Activated CD8-positive, alpha-beta memory T cell treated with anti-CD3 and anti-CD28 coated beads, Interleukin-2, amount 50 U/mL, for 1 hour (primary cell): ENCODE measurements around the gene ZNF512.
"Not testable (repeated sequence)": the region's sequence is repeated elsewhere in the genome, so short reads cannot be mapped to it uniquely, and the experiment has no call there.

Experiments used
- DNase-seq: peaks from one replicate; pipeline ENCODE4 v3.0.0-alpha.2; 2020; ENCODE audit errors: extremely low read depth

Gene ZNF512

DNA sequence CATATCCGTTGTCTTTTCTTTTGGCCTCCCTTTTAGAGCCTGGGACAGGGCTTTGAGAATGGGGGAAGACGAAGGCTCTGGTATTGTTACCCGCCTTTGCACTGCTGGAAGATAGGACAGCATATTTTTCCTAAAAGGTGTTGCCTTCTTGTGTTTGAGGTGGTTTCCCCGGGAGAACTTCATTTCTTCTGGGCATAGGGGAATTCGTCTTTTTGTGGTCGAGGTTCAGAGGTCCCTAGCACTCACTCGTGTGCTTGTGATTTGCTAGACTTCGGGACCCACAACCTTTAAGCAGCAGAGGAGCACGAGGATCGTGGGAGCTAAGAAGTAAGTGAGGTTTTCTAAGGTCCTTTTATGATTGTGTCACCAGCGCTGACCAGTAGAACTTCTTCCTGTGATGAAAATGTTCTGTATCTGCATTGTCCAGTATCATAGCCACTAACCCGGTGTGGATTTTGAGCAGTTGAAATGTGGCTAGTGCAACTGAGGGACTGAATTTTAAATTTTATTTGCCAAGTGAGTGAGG, 611 bp downstream of the ZNF512 start:
- no peak for DNase-seq

GRCh38 chr2:27584597-27584996, 1.8 kb downstream of the ZNF512 start:
- no peak for DNase-seq

DNA sequence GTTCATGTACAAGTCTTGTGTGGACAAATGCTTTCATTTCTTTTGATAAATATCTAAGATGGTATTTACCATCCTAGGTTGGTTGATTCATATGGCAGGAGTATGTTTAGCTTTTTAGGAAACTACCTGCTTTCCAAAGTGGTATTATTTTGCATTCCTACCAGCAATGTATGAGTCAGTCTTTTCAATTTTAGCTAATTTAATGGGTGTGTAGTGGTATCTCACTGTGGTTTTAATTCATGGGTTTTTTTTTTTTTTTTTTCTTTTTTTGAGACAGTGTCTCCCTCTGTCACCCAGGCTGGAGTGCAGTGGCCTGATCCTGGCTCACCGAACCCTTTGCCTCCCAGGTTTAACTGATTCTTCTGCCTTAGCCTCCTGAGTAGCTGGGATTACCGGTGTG, 4.2 kb downstream of the ZNF512 start:
- no peak for DNase-seq

DNA sequence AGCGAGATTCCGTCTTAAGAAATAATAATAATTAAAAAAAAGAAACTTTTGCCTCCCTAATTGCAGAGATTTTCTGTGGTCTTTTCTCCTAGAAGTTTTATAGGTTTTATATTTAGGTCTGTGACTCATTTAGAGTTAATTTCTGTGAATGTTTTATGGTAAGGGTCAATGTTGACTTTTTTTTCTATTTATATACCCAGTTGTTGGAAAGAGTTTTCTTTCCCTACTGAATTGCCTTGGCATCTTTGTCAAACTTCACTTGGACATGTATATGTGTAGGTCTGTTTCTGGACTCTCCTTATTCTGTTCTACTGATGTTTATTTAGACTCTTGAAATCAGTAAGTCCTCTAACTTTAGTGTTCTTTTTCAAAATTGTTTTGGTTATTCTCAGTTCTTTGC, 5.5 kb downstream of the ZNF512 start:
- DNase-seq = no peak

GRCh38 chr2:27591745-27592144, 8.9 kb downstream of the ZNF512 start:
- DNase-seq = no peak

- no peak for DNase-seq
Measured at GRCh38 chr2:27593240-27593639, 10.4 kb downstream of the ZNF512 start.

DNA sequence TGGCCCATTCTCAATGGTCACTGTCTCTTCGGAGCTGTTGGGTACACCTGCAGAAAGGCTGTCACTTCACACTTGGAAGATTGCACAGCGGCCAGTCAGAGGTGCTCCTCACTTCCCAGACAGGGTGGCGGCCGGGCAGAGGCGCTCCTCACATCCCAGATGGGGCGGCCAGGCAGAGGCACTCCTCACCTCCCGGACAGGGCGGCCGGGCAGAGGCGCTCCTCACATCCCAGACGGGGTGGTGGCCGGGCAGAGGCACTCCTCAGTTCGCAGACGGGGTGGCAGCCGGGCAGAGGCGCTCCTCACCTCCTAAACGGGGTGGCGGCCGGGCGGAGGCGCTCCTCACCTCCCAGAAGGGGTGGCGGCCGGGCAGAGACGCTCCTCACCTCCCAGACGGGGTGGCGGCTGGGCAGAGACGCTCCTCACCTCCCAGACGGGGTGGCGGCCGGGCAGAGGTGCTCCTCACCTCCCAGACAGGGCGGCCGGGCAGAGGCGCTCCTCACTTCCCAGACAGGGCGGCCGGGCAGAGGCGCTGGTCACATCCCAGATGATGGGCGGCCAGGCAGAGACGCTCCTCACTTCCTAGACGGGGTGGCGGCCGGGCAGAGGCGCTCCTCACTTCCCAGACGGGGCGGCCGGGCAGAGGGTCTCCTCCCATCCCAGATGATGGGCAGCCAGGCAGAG, 11.3 kb downstream of the ZNF512 start:
- not testable (repeated sequence) for DNase-seq

- DNase-seq = not testable (repeated sequence)
Measured at GRCh38 chr2:27595412-27595811, 12.6 kb downstream of the ZNF512 start.

GRCh38 chr2:27596627-27597026, 13.8 kb downstream of the ZNF512 start:
- DNase-seq = no peak

DNA sequence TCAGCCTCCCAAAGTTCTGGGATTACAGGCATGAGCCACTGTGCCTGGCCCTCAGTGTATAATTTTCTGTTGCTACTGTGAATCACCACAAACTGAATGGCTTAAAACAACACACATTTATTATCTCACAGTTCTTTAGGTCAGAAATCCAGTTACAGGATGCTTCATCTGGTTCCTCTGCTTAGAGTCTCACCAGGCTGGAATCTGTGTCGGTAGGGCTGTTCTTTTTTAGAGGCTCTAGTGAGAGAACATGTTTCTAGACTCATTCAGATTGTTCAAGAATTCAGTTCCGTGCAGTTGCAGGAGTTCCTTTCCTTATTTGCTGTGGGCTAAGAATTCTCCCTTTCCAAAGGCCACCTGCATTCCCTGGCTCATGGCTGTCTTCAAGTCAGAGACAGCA, 23.8 kb downstream of the ZNF512 start:
- no peak for DNase-seq

DNA sequence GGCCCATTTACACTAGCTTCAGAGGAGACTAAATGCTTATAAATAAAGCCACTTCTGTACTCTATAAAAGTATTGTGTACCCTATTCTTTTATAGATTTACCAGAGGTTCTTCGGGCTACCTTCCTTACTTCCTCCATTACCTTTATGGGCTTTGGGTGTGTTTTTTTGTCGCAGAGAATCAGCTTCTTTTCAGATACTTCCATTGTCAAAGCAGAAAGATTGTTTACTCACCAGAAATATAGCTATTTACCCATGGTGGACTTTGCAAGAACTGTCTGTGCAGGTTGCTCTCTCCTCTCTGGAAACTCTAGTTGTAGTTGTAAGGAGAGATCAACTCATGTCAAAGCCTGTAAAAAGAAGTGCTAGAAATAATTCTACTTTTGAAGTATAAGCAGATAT, 31.1 kb downstream of the ZNF512 start:
- DNase-seq = no peak

GRCh38 chr2:27615316-27615715, 32.5 kb downstream of the ZNF512 start:
- no peak for DNase-seq

DNA sequence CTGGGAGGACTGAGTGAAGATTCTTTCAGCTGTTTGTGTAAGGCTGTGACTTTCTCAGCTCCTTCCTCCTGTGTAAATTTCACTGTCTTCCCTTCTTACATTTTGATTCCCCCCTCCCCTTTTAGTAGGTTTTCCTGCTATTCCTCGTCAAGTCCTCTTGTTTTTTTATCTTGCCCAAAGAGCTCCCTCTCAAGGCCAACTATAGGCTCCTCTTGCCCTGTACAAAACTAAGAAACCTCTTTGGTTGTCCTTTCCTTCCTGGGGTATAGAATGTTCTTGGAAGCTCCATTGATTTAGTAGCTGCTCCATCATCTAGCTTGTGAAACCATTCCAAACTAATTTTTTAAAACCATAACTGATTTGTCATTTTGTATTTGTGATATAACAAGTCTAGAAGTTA, 38.7 kb downstream of the ZNF512 start:
- no peak for DNase-seq

GRCh38 chr2:27622921-27623384, 40.1 kb downstream of the ZNF512 start:
- no peak for DNase-seq

GRCh38 chr2:27624943-27625342, 42.1 kb downstream of the ZNF512 start:
- DNase-seq = no peak

GRCh38 chr2:27626323-27626722, 43.5 kb downstream of the ZNF512 start:
- DNase-seq = not testable (repeated sequence)

DNA sequence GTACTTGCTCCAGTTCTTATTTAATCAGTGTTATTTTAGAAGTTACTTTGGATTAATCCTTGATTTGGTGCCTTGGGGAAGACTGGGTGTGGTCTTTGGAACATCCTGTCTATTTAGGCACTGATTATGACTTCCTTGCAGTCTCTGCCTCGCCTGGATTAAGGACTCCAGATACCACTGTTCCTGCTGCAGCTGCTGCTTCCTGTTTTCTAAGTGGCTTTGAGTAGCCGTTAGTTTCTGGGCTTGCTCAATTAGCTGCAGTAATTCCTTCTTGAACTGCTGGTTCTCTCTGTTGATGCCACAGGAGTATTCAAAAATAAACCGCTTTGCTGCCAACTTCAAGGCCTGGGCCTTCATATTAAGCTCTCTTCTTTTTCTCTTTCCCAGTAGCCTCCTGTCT, 44.1 kb downstream of the ZNF512 start:
- DNase-seq = not testable (repeated sequence)

DNA sequence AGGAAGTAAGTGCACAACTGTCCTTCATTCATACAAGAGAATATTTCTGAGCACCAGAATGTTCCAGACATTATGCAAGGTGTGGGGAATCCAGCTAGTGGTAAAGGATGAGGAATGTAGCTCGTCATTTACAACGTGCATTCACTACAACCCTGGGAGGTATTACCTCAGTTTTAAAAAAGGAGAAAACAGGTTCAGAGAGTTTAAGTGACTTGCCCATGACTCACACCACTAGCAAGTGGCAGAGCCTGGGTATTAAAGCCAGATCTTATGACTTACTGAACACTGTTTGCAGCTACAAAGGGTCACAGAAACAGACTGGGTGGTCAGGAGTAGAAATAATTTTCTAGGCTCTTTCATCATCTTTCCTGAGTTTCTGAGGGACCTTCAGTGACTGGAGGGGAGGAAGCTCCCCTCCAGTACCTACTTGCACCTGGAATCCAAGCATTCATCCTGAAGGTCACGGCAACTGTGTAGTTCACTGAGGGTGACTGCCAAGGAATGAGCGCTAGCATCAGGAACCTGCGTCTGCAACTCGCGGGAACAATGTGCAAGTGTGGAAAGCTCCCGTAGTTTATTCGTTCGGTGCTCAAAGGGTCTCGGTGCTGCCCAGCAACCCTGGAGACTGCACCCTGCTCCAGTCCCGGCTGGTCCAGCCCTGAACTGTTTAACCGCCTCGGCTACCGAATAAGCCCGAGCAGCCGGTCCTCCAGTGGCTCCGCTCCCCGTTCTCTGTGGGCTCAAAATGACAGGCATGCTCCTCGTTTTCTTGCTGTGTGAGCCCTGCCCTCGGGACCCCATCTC, 45.3 kb downstream of the ZNF512 start:
- DNase-seq = no peak

DNA sequence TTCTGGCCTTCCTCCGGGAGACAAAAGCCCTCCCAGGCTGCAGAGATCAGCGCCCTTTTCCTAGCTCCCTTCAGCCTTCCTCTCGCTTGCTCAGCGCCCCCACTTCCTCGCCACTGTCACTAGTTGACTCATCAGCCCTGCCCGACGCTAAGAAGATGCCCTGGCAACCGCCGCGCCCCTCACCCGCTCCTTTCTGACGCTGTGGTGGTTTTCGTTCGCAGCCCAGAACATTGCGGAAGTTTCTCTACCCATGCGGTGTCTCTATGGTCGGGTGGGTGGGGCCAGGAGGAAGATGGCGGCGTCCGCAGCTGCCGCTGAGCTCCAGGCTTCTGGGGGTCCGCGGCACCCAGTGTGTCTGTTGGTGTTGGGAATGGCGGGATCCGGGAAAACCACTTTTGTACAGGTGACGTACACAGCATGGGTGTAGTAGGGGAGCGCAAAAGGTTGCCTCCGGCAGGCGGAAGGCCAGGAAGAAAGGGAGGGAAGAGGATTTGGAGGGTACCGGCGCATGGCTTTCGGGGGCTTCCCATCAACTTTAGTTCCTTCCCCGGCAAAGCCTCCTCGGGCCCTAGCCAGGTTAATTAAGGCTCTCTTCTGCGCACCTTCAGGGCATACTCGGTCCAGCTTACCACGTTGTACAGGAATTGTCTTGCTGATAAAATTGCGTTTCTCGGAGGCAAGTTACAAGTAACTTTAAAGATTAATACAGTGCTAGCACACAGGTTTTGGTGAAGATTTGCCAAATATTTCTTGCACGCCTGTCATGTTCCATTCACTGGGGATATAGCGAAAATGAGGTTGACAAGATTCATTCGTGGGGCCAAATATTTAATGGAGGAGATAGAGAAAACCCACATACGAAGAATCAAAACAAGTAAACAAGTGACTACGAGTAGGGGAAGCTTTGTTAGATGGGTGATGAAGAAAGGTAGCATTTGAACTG, 46.2 kb downstream of the ZNF512 start, which contains the start of the genes CCDC121 and GPN1:
Gene CCDC121 (minus strand): TSS at position 246 of the 943 bp plus-strand sequence. CDS start 1,213 bp downstream, outside the sequence.
Gene GPN1 (plus strand): TSS at position 284 of the 943 bp plus-strand sequence. CDS start 9 bp downstream, at position 293.
- peak; percentile 88 for DNase-seq

DNA sequence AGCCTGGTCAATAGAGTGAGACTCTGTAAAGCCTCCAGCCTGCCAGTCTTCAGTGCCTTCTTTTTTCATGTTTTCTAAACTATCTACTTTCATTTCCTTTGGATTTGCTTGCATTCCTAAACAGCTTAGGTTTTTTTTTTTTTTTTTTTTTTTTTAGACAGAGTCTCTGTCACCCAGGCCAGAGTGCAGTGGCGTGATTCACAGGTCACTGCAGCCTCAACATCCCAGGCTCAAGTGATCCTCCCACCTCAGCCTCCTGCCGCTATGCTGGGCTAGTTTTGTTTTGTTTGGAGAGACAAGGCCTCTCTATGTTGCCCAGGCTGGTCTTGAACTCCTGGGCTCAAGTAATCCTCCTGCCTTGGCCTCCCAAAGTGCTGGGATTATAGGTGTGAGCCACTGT, 47.4 kb downstream of the ZNF512 start:
- DNase-seq = not testable (repeated sequence)

GRCh38 chr2:27634291-27634690, 51.4 kb downstream of the ZNF512 start:
- no peak for DNase-seq

GRCh38 chr2:27636766-27637165, 53.9 kb downstream of the ZNF512 start:
- no peak for DNase-seq
